Activated CD8-positive, alpha-beta memory T cell treated with anti-CD3 and anti-CD28 coated beads, Interleukin-2, amount 50 U/mL, for 1 hour (primary cell): Measurements from ENCODE around the gene ZNF263.

Experiments
- DNase-seq: peaks from one replicate; pipeline ENCODE4 v3.0.0-alpha.2; 2020; ENCODE audit errors: extremely low read depth

ZNF263 gene

GRCh38 chr16:3321816-3322215 lies 38.5 kb downstream of the ZNF263 start:
- no peak for DNase-seq

- no peak for DNase-seq
Measured at GRCh38 chr16:3327514-3327913, 44.2 kb downstream of the ZNF263 start.

GRCh38 chr16:3328104-3328503 lies 44.8 kb downstream of the ZNF263 start:
- DNase-seq = no peak

- DNase-seq = no peak
Measured at GRCh38 chr16:3328643-3329042, 45.4 kb downstream of the ZNF263 start.
